HG02588 (cell line): ENCODE measurements around the gene FTCD.
"Not testable (repeated sequence)": the region's sequence is repeated elsewhere in the genome, so short reads cannot be mapped to it uniquely, and the experiment has no call there.

Experiments
- ATAC-seq: cut with Tn5 transposase; IDR thresholded peaks from one replicate; pipeline ENCODE4 v1.9.1; 2021; ENCODE audit warnings: mild to moderate bottlenecking, moderate library complexity; ENCODE audit not compliant: unreplicated experiment

Gene FTCD

DNA sequence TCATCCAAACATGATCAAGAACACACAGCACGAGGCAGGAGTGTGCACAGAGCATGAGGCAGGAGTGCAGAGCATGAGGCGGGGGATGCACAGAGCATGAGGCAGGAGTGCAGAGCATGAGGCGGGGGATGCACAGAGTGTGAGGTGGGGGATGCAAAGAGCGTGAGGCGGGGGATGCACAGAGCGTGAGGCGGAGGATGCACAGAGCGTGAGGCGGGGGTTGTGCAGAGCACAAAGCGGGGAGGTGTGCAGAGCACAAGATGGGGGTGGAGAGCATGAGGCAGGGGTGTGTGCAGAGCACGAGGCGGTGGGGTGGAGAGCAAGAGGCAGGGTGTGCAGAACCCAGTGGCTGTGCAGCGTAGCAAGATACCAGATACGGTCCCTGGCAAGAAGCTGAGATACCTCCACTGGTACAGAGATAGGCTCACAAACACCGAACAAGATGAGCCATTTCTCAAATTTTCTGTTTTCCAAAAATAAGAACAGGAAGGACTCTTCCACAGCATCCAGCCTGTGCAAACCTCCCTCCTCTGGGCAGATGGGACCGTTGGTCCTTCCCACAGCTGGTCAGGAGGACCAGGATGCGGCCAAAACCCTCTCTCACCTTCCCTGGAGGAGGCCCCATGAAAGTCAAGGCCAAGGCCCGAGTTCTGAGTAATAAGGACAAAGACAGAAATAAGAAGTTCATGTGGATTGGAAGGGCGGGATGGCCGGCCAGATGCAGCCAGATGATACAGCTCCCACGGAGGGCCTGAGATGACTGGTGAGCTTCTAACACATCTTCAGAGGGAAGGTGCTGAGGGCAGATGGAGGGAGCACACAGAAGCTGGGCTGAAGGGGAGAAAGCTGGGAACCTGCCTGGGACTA lies 16.9 kb upstream of the FTCD start:
- ATAC-seq, result no peak

DNA sequence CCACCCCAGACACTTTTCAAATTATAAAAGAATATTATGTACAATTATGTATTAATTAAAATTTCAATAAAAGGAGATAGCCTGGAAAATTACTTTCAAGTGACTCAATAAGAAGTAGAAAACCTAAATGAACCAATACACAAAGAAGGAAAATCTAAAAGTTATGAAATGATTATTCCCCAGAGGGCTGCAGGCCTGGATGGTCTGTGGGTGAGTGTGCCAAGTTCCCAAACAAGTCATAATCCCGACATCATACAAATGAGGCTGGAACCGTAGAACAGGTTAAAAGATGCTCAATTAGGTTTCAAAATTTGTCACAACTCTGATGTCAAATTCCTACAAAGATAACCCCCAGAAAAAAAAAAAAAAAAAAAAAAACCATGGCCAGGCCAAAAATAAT lies 16.2 kb upstream of the FTCD start:
- ATAC-seq, result no peak

GRCh38 chr21:46170436-46171193 lies 15.2 kb upstream of the FTCD start:
- not testable (repeated sequence) for ATAC-seq

DNA sequence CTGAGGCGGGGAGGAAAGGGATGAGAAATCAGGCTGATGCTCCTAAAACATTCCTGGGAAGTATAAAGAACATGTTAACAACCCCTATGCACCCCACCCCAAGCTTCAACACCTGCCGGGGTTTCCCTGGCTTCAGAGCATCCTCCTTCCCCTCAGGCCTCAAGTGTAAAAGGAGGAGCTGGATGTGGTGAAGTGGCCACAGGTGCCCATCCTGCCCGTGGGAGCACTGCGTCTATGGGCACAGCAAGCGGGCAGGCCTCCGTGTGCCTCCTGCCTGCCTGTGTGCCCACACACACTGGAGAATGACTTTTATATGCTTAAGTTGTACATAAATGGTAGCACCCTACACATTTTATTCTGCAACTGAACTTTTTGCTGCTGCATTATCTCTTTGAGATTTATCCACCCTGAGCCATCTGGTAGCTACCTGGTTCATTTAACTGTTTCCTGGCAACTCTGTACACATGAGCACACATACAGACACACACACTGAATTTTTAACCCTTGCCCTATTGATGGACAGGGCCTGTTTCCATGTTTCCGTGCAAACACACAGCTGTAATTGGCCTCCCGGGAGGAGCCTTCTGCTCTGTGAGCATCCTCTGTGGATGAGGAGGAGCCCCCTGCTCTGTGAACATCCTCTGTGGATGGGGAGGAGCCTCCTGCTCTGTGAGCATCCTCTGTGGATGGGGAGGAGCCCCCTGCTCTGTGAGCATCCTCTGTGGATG lies 13.4 kb upstream of the FTCD start:
- ATAC-seq, result no peak

GRCh38 chr21:46168238-46168637 lies 12.9 kb upstream of the FTCD start:
- no peak for ATAC-seq

- no peak for ATAC-seq
Observed at GRCh38 chr21:46165098-46165497, 9.7 kb upstream of the FTCD start.

DNA sequence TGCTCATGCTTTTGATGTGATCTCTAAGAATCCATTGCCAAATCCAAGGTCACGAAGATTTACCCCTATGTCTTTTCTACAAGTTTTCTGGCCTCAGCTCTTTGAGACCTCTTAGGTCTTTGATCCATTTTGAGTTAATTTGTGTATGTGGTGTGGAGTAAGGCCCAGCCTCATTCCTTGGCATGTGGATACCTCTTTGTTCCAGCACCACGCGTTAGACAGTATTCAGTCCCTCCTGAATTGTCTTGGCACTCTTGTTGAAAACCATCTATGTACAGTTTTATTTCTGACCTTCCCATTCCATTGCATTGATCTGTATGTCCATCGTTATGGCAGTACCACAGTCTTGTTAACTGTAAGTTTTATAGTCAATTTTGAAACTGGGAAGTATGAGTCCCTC lies 8.0 kb upstream of the FTCD start:
- no peak for ATAC-seq

- no peak for ATAC-seq
Observed at GRCh38 chr21:46161633-46162592, 6.5 kb upstream of the FTCD start.

DNA sequence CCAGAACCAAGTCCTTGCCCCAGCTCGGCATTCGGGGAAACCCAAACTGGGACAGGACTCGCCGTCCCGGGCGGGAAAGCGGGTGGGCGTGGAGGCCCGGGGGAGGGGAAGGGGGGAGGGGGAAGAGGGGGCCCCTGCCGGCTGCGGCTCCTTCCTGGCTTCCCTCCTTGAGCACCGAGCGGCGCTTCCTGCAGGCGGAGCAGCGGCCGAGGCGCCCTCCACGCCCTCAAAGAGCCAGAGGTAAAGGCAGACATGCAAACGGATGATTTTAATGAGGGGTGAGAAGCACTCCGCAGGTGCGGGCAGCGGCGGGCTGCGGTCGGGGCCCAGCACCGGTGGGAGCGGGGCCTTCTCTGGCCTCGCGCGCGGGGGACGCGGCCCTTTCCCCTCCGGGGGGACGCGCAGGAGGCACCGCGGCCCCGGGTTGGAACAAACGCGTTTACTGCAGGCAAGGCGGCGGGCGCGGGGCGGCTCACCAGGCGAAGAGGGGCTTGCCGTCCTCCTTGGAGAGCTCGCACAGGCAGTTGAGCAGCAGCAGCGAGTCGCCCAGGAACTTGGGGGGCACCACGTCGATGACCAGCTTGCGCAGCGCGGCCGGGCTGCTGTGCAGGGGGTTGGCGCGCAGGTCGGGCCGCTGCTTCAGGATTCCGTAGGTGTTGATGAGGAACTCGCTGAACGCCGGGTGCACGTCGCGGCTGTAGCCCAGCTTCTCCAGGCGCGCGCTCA lies 5.7 kb upstream of the FTCD start:
- ATAC-seq, result no peak

DNA sequence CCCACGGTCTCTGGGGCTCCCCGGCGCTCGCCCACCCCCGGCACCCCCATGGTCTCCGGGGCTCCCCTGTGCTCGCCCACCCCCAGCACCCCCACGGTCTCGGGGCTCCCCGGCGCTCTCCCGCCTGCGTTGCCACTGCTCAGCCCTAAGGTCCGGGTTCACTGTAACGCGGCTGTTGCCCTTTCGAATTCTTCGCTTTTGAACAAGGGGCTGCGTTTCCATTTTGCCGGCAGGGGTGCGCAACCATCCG lies 5.2 kb upstream of the FTCD start:
- no peak for ATAC-seq

DNA sequence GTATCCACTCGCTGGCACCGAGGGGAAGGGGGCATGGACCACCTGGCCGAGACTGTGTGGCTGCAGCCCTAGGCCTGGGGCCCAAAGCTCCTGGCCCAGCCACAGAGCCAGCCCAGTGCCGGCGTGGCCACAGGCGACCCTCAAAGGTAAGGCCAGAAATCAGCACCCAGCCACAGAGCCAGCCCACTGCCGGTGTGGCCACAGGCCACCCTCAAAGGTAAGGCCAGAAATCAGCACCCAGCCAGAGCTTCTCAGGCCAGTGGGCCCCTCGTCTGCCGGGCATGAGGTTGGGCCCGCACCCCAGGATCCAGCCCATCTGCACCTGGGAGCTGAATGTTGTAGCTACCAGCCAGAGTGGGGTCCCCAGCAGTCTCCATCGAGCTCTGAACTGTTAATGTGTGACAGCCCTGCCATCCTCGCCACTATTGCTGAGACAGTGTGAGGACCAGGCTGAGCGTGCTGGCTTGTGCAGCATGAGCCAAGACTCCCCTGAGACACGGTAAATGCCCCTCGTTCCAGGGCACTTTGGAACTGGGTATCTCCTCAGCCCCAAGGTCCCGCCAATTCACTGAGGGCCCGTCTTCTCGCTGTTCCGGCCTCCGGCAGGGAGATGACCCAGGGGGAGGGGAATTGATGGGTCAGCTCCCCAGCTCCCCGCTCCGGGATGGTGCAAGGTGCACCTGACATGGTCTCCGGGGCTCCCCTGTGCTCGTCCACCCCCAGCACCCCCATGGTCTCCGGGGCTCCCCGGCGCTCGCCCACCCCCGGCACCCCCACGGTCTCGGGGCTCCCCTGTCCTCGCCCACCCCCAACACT lies 4.7 kb upstream of the FTCD start:
- ATAC-seq, result no peak

DNA sequence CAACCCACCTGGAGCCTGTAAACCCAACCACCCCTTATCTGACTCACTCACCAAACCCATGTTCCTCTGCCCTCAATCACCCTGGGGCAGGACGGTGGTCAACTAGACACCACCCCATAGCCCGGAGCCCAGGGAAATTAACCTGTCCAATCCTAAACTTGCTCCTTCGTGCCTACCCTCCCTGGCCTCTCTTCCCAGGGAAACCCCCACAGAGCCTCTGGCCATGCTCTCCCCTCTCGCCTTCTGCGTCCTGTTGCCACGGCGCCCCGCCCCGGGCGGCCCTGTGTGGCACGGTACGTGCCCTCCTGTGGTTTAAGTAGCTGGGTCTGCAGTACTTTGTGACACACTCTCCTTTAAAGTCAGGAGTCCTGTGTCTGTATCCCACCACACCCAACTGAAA lies 4.0 kb upstream of the FTCD start:
- ATAC-seq, result no peak

DNA sequence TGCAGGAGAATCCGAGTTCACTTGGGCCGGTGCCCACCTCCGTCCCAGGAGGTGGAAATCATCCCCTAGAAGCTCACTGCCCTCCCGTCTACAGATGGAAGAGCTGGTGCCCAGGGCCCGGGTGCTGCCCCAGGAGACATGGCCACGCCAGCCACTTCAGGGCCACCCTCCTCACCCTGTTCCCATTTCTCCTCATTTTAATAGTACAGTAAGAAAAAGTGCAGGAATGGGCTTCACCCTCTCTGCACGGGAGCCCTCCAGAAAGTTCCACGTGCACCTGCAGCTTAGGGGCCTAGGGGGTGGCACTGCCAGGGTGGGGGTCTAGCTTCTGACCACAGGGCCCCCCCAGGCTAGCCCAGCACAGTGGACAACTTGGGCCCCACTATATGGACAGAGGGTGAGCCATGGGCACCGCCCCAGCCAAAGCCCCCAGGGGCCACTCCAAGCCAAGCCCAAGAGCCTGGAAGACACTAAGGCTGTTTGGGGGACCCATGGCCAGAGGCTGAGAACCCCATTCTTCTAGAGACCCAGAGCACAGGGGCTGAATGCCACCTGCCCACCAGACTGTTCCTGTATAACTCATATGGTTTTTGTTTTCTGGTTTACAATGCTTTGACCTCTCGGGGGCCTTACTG lies 3.4 kb upstream of the FTCD start:
- no peak for ATAC-seq

- no peak for ATAC-seq
Observed at GRCh38 chr21:46157987-46158451, 2.6 kb upstream of the FTCD start.

DNA sequence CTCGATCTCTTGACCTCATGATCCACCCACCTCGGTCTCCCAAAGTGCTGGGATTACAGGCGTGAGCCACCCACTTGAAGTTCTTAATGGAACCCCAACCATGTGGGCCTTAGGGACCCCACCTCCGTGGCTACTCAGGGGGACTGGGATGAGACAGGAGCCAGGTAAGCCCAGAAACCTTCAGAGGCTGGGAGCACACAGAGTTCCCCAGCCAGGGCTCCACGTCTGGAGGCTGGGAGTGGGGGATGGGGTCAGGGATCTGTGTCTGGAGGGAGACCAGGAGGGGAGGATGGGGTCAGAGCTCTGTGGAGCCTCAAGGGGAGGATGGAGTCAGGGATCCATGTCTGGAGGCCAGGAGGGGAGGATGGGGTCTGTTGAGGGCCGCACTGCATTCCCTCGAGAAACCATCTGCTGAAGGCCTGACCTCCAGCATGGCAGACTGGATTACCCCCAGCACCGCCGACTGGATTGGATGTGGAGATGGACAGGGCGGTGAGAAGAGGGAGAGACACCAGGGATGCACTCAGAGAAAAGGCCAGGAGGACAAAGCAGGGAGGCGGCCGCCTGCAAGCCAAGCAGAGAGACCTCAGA lies 2.1 kb upstream of the FTCD start:
- no peak for ATAC-seq

DNA sequence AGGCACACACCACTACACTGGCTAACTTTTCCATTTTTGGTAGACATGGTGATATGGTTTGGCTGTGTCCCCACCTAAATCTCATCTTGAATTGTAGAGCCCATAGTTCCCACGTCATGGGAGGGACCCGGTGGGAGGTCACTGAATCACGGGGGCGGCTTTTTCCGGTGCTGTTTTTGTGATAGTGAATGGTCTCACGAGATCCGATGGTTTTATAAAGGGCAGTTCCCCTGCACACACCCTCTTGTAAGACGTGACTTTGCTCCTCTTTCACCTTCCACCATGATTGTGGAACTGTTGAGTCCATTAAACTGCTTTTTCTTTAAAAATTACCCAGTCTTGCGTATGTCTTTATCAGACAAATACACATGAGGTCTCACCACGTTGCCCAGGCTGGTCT lies 1.3 kb upstream of the FTCD start:
- no peak for ATAC-seq

- ATAC-seq, result no peak
Observed at GRCh38 chr21:46156378-46156645, 933 bp upstream of the FTCD start.

GRCh38 chr21:46154955-46155513 lies 345 bp downstream of the FTCD start:
- no peak for ATAC-seq
